Esophagus (tissue), 2 donors: ENCODE measurements around the gene CARNS1. TPM values are rescaled to one million over a fixed set of nuclear protein-coding genes. Genes with fewer than 3 reads are reported as not detected.

ENCODE experiments used
- H3K27ac ChIP-seq, 2 donors: one replicate each; pipeline ENCODE4 v1.5.1; 2013; ENCODE audit warnings: low read depth in 2 of 2, mild to moderate bottlenecking in 2 of 2, inconsistent platforms in 1 of 2, low read length in 1 of 2, moderate library complexity in 1 of 2
- H3K27me3 ChIP-seq, 2 donors: one replicate each; pipeline ENCODE4 v1.6.1; 2013; ENCODE audit warnings: low read length in 2 of 2, control low read depth in 1 of 2, mild to moderate bottlenecking in 1 of 2; ENCODE audit not compliant: insufficient read depth in 2 of 2, control insufficient read depth in 1 of 2
- H3K36me3 ChIP-seq, 2 donors: one replicate each; pipeline ENCODE4 v1.6.1; 2013; ENCODE audit warnings: low read length in 1 of 2; ENCODE audit not compliant: control insufficient read depth in 2 of 2, insufficient read depth in 2 of 2
- H3K4me1 ChIP-seq, 2 donors: one replicate each; pipeline ENCODE4 v1.6.1; 2013; ENCODE audit warnings: low read length in 1 of 2; ENCODE audit not compliant: control insufficient read depth in 2 of 2, insufficient read depth in 2 of 2
- H3K4me3 ChIP-seq, 2 donors: one replicate each; pipeline ENCODE4 v1.5.1; 2013; ENCODE audit warnings: low read length in 2 of 2, mild to moderate bottlenecking in 2 of 2, low read depth in 1 of 2, moderate library complexity in 1 of 2
- H3K9me3 ChIP-seq, 2 donors: one replicate each; pipeline ENCODE4 v1.6.1; 2013; ENCODE audit warnings: mild to moderate bottlenecking in 2 of 2, low read depth in 1 of 2, low read length in 1 of 2, moderate library complexity in 1 of 2; ENCODE audit not compliant: control insufficient read depth in 2 of 2, insufficient read depth in 1 of 2
- WGBS, 2 donors: extraction: QIAGEN DNeasy Blood & Tissue Kit; methylation state at CpG; one replicate each; pipeline ENCODE4 v1.1.7; 2013; 5-methylcytosine and 5-hydroxymethylcytosine counted together
- polyA plus RNA-seq, 2 donors: library from polyadenylated mRNA; stranded (reverse); fragments of 200-250 nt; gene quantifications; one replicate each; pipeline ENCODE4 v1.2.3, GENCODE V29; 2013
- donor health status: healthy with polysubstance abuse.
- donor health status: Bipolar disorder and iron deficiency.

Gene CARNS1
- under 1 TPM; 0.21 to 0.29 TPM for polyA plus RNA-seq

GRCh38 chr11:67415501-67416304 is at the start of gene CARNS1:
Gene CARNS1 (plus strand): TSS chr11:67415678. CDS start chr11:67416200, 522 bp downstream.
- 5 to 11% methylated on average over 37 to 67 of the region's 67 CpGs for WGBS, 2 donors
- H3K4me3 ChIP-seq = peak within 1 kb of the TSS; percentile 13 to 21
- no peaks in the 10 kb centered on the region for H3K9me3 ChIP-seq
- H3K27me3 ChIP-seq = no peaks in the 10 kb centered on the region
- no peaks in the 10 kb centered on the region for H3K36me3 ChIP-seq
- peaks cover 14 to 34% of the 10 kb centered on the region in 2 donors for H3K4me1 ChIP-seq
- peak within 1 kb of the TSS in 1 of 2 donors; percentile 9 for H3K27ac ChIP-seq

GRCh38 chr11:67365736-67366444 is 49.6 kb upstream of the CARNS1 start:
- Histone ChIP-seq H3K4me1 (peaks cover 3 to 31% of the 10 kb centered on the region in 2 donors), H3K27ac (peak overlapping the region in 1 of 2 donors; percentile 54), H3K4me3 (no peak overlapping the region), H3K9me3 (no peaks in the 10 kb centered on the region), H3K36me3 (no peaks in the 10 kb centered on the region), H3K27me3 (no peaks in the 10 kb centered on the region)
- 67 to 78% methylated on average over 14 of the region's 14 CpGs for WGBS, 2 donors

GRCh38 chr11:67366546-67366945 is 48.9 kb upstream of the CARNS1 start:
- no peak overlapping the region for H3K4me3 ChIP-seq
- H3K27me3 ChIP-seq = no peaks in the 10 kb centered on the region
- 29 to 34% methylated on average over 8 of the region's 8 CpGs for WGBS, 2 donors
- no peaks in the 10 kb centered on the region for H3K36me3 ChIP-seq
- peak overlapping the region; percentile 29 to 40 for H3K27ac ChIP-seq
- no peaks in the 10 kb centered on the region for H3K9me3 ChIP-seq
- peaks cover 3 to 33% of the 10 kb centered on the region in 2 donors for H3K4me1 ChIP-seq

GRCh38 chr11:67366961-67367760 is 48.3 kb upstream of the CARNS1 start:
- Histone ChIP-seq H3K27ac (peak overlapping the region; percentile 23 to 29), H3K4me3 (no peak overlapping the region), H3K9me3 (no peaks in the 10 kb centered on the region), H3K36me3 (no peaks in the 10 kb centered on the region), H3K4me1 (peaks cover 3 to 39% of the 10 kb centered on the region in 2 donors), H3K27me3 (no peaks in the 10 kb centered on the region)
- WGBS, 2 donors = 29 to 42% methylated on average over 25 of the region's 25 CpGs

- Histone ChIP-seq H3K4me1 (peaks cover 3 to 39% of the 10 kb centered on the region in 2 donors), H3K4me3 (no peak overlapping the region), H3K27ac (no peak overlapping the region), H3K27me3 (no peaks in the 10 kb centered on the region), H3K9me3 (no peaks in the 10 kb centered on the region), H3K36me3 (no peaks in the 10 kb centered on the region)
- 34 to 59% methylated on average over 7 of the region's 7 CpGs for WGBS, 2 donors
Observed at GRCh38 chr11:67367761-67368227, 47.7 kb upstream of the CARNS1 start.

GRCh38 chr11:67368621-67369020 is 46.9 kb upstream of the CARNS1 start:
- Histone ChIP-seq H3K27me3 (no peaks in the 10 kb centered on the region), H3K27ac (no peak overlapping the region), H3K4me1 (peaks cover 4 to 39% of the 10 kb centered on the region in 2 donors), H3K36me3 (no peaks in the 10 kb centered on the region), H3K4me3 (no peak overlapping the region), H3K9me3 (no peaks in the 10 kb centered on the region)
- WGBS, 2 donors = 82 to 84% methylated on average over 3 of the region's 3 CpGs

GRCh38 chr11:67369275-67369674 is 46.2 kb upstream of the CARNS1 start:
- Histone ChIP-seq H3K4me3 (no peak overlapping the region), H3K36me3 (no peaks in the 10 kb centered on the region), H3K9me3 (no peaks in the 10 kb centered on the region), H3K27me3 (no peaks in the 10 kb centered on the region), H3K27ac (peak overlapping the region in 1 of 2 donors; percentile 10), H3K4me1 (peaks cover 6 to 46% of the 10 kb centered on the region in 2 donors)
- WGBS, 2 donors = 89 to 90% methylated on average over 8 of the region's 8 CpGs

GRCh38 chr11:67369801-67370284 is 45.6 kb upstream of the CARNS1 start:
- H3K4me1 ChIP-seq = peaks cover 9 to 46% of the 10 kb centered on the region in 2 donors
- peak overlapping the region; percentile 27 to 41 for H3K27ac ChIP-seq
- no peaks in the 10 kb centered on the region for H3K36me3 ChIP-seq
- 56 to 62% methylated on average over 12 of the region's 12 CpGs for WGBS, 2 donors
- no peaks in the 10 kb centered on the region for H3K27me3 ChIP-seq
- H3K9me3 ChIP-seq = no peaks in the 10 kb centered on the region
- no peak overlapping the region for H3K4me3 ChIP-seq
